H1 (cell line): Measurements from ENCODE around the gene TERB1. TPM values are rescaled to one million over a fixed set of nuclear protein-coding genes. Genes with fewer than 3 reads are reported as not detected.
"Not testable (repeated sequence)": the region's sequence is repeated elsewhere in the genome, so short reads cannot be mapped to it uniquely, and the experiment has no call there.

ENCODE experiments used
- CTCF ChIA-PET: fragments of 300-600 bp; sonication (Branson Sonifier 250); formaldehyde crosslinking; loops from one replicate; lab custom pipeline; 2021; ENCODE audit not compliant: partially characterized antibody; lab: Charles Lee
- POLR2A ChIA-PET: fragments of 300-600 bp; sonication (Branson Sonifier 250); formaldehyde crosslinking; loops from one replicate; lab custom pipeline; 2021; ENCODE audit warnings: inconsistent platforms; ENCODE audit not compliant: partially characterized antibody; lab: Charles Lee
- DNase-seq, 2 experiments: peaks; one replicate each; pipeline versions ENCODE4 v3.0.0 to v3.0.0-alpha.2; 2010 to 2022; ENCODE audit warnings: low spot score in 2 of 2, low read depth in 1 of 2, mixed read lengths in 1 of 2
- FAIRE-seq: peaks from 2 replicates; lab custom pipeline; 2011; peaks lifted over from hg19 to GRCh38; lab: Jason Lieb, UNC
- H2AFZ ChIP-seq: 2 replicates; pipeline ENCODE4 v1.8.1; 2012; ENCODE audit warnings: low read length, inconsistent platforms
- H2AK5ac ChIP-seq: 2 replicates; pipeline ENCODE4 v1.6.1; 2013; ENCODE audit warnings: low read depth, low read length
- H2BK120ac ChIP-seq: replicated peaks from 2 replicates; pipeline ENCODE3; 2013; ENCODE audit warnings: low read depth, low read length, inconsistent platforms
- H2BK12ac ChIP-seq: 2 replicates; pipeline ENCODE4 v1.6.1; 2013; ENCODE audit warnings: low read depth, low read length
- H2BK15ac ChIP-seq: 2 replicates; pipeline ENCODE4 v1.6.1; 2013; ENCODE audit warnings: low read length
- H2BK20ac ChIP-seq: 2 replicates; pipeline ENCODE4 v1.6.1; 2013; ENCODE audit warnings: low read length
- H2BK5ac ChIP-seq: 2 replicates; pipeline ENCODE4 v1.6.1; 2013; ENCODE audit warnings: low read depth, low read length
- H3K14ac ChIP-seq: 2 replicates; pipeline ENCODE4 v1.6.1; 2013; ENCODE audit warnings: inconsistent platforms; ENCODE audit not compliant: insufficient read length
- H3K18ac ChIP-seq: 2 replicates; pipeline ENCODE4 v1.6.1; 2013; ENCODE audit warnings: low read length; ENCODE audit errors: extremely low read depth
- H3K23ac ChIP-seq: 2 replicates; pipeline ENCODE4 v1.6.1; 2013; ENCODE audit warnings: inconsistent platforms; ENCODE audit not compliant: insufficient read length
- H3K23me2 ChIP-seq: 2 replicates; pipeline ENCODE4 v1.6.1; 2013; ENCODE audit warnings: low read depth, low read length
- H3K27ac ChIP-seq: 2 replicates; pipeline ENCODE4 v1.6.1; 2011; ENCODE audit warnings: low read depth, low read length, inconsistent platforms
- H3K27me3 ChIP-seq, 4 experiments: replicated peaks in 1 of 4; 1 replicate in 1 of 4; 2 replicates in 3 of 4; pipeline versions ENCODE4 v1.6.1 to v1.8.1; 2011 to 2013; ENCODE audit warnings: low read length in 3 of 4, mild to moderate bottlenecking in 3 of 4, inconsistent platforms in 2 of 4, mixed read lengths in 2 of 4, moderate library complexity in 1 of 4; ENCODE audit not compliant: control insufficient read depth in 3 of 4, insufficient read depth in 3 of 4; ENCODE audit errors: extremely low read depth in 1 of 4
- H3K36me3 ChIP-seq, 4 experiments: 2 replicates each; pipeline versions ENCODE4 v1.6.1 to v1.8.1; 2011 to 2013; ENCODE audit warnings: mild to moderate bottlenecking in 4 of 4, low read length in 3 of 4, moderate library complexity in 2 of 4, control low read depth in 1 of 4, inconsistent platforms in 1 of 4; ENCODE audit not compliant: insufficient read depth in 4 of 4, control insufficient read depth in 2 of 4
- H3K4ac ChIP-seq: replicated peaks from 2 replicates; pipeline ENCODE3; 2013; ENCODE audit warnings: low read length, low read depth, mixed read lengths, inconsistent platforms; ENCODE audit not compliant: insufficient read length
- H3K4me1 ChIP-seq, 4 experiments: replicated peaks in 1 of 4; 1 replicate in 1 of 4; 2 replicates in 3 of 4; pipeline versions ENCODE4 v1.6.1 to v1.8.1; 2011 to 2013; ENCODE audit warnings: low read length in 3 of 4, inconsistent platforms in 2 of 4, mixed read lengths in 1 of 4; ENCODE audit not compliant: insufficient read depth in 4 of 4, control insufficient read depth in 3 of 4
- H3K4me2 ChIP-seq, 2 experiments: 2 replicates each; pipeline versions ENCODE4 v1.6.1 to v1.8.1; 2011 to 2013; ENCODE audit warnings: low read depth in 2 of 2, low read length in 2 of 2, control low read depth in 1 of 2, inconsistent platforms in 1 of 2, mild to moderate bottlenecking in 1 of 2; ENCODE audit not compliant: insufficient read depth in 1 of 2
- H3K4me3 ChIP-seq, 4 experiments: fragments of 200-600, 300-600 bp in 1 of 4; sonication (generic), shearing (Covaris generic), sonication (Bioruptor Twin) in 1 of 4; 2 replicates each; pipeline versions ENCODE4 v1.5.1 to v1.8.1; 2011 to 2016; ENCODE audit warnings: low read length in 4 of 4, low read depth in 3 of 4, control low read depth in 2 of 4, inconsistent platforms in 2 of 4, mild to moderate bottlenecking in 2 of 4, mixed read lengths in 1 of 4, moderate library complexity in 1 of 4; ENCODE audit not compliant: insufficient read depth in 2 of 4; ENCODE audit errors: extremely low read depth in 1 of 4
- H3K56ac ChIP-seq: replicated peaks from 2 replicates; pipeline ENCODE3; 2013; ENCODE audit warnings: low read depth, mild to moderate bottlenecking, mixed read lengths, low read length, inconsistent platforms; ENCODE audit not compliant: insufficient read length
- H3K79me1 ChIP-seq: 2 replicates; pipeline ENCODE4 v1.6.1; 2013; ENCODE audit warnings: low read depth, low read length, control low read depth
- H3K79me2 ChIP-seq, 2 experiments: 2 replicates each; pipeline versions ENCODE4 v1.6.1 to v1.8.1; 2012 to 2013; ENCODE audit warnings: low read length in 2 of 2, mild to moderate bottlenecking in 2 of 2, inconsistent platforms in 1 of 2; ENCODE audit not compliant: insufficient read depth in 2 of 2, control insufficient read depth in 1 of 2
- H3K9ac ChIP-seq, 4 experiments: replicated peaks in 1 of 4; 1 replicate in 1 of 4; 2 replicates in 3 of 4; pipeline versions ENCODE4 v1.6.1 to v1.8.1; 2011 to 2013; ENCODE audit warnings: low read depth in 3 of 4, low read length in 3 of 4, control low read depth in 2 of 4, mild to moderate bottlenecking in 2 of 4, moderate library complexity in 2 of 4, inconsistent platforms in 1 of 4; ENCODE audit errors: extremely low read depth in 1 of 4
- H3K9me3 ChIP-seq, 2 experiments: 2 replicates each; pipeline versions ENCODE4 v1.6.1 to v1.8.1; 2012 to 2013; ENCODE audit warnings: mild to moderate bottlenecking in 2 of 2, moderate library complexity in 2 of 2, control low read depth in 1 of 2, inconsistent platforms in 1 of 2, low read depth in 1 of 2, low read length in 1 of 2, mixed read lengths in 1 of 2; ENCODE audit not compliant: insufficient read depth in 2 of 2
- H4K20me1 ChIP-seq, 2 experiments: replicated peaks in 1 of 2; 2 replicates each; pipeline versions ENCODE3 to v1.8.1; 2011 to 2013; ENCODE audit warnings: inconsistent platforms in 2 of 2, low read length in 2 of 2, mild to moderate bottlenecking in 1 of 2; ENCODE audit not compliant: insufficient read depth in 2 of 2, control insufficient read depth in 1 of 2
- H4K5ac ChIP-seq: 2 replicates; pipeline ENCODE4 v1.6.1; 2013; ENCODE audit warnings: low read length, low read depth, mixed read lengths, inconsistent platforms; ENCODE audit not compliant: insufficient read length
- H4K8ac ChIP-seq: 2 replicates; pipeline ENCODE4 v1.8.0; 2013; ENCODE audit warnings: mild to moderate bottlenecking, moderate library complexity, low read length, inconsistent platforms; ENCODE audit not compliant: insufficient read depth; ENCODE audit errors: extremely low read depth
- H4K91ac ChIP-seq: replicated peaks from 2 replicates; pipeline ENCODE3; 2013; ENCODE audit warnings: low read length, mixed read lengths, inconsistent platforms; ENCODE audit not compliant: insufficient read length
- WGBS, 2 experiments: shearing (Covaris generic) in 1 of 2; methylation state at CpG; one replicate each; pipeline versions ENCODE4 v1.1.6 to v1.1.7; 2013 to 2015; ENCODE audit warnings: low lambda C conversion rate in 2 of 2, mixed read lengths in 2 of 2, inconsistent platforms in 1 of 2, low coverage in 1 of 2, missing lambda C conversion rate in 1 of 2; ENCODE audit not compliant: insufficient replicate concordance in 2 of 2, insufficient coverage in 1 of 2, insufficient read length in 1 of 2; ENCODE audit errors: extremely low coverage in 1 of 2, missing lambda C conversion rate in 1 of 2; 5-methylcytosine and 5-hydroxymethylcytosine counted together
- polyA plus RNA-seq, 7 experiments: library from polyadenylated mRNA; depleted of rRNA in 3 of 7; stranded (reverse) in 5 of 7; unstranded in 2 of 7; fragments of >200 nt in 5 of 7; fragments of 200-250 nt in 2 of 7; gene quantifications; 1 replicate in 5 of 7; 2 replicates in 1 of 7; 4 replicates in 1 of 7; pipeline versions ENCODE4 v1.2.1 to v1.2.3, GENCODE V29; 2011 to 2013; ENCODE audit warnings: missing spikeins in 2 of 7, mixed read lengths in 2 of 7
- total RNA-seq: library from RNA; stranded (reverse); fragmentation: NEBNext Ultra II Directional; extraction: Animal tissue kit (Norgen Biotek cat#: 25700); gene quantifications from 2 replicates; pipeline ENCODE4 v1.2.1, GENCODE V29; 2021

The TERB1 gene
- total and polyA plus RNA-seq, 2 of the 8 experiments (the other 6 are each of a cell fraction or from before 2014, with no cell fraction given) = not detected

DNA sequence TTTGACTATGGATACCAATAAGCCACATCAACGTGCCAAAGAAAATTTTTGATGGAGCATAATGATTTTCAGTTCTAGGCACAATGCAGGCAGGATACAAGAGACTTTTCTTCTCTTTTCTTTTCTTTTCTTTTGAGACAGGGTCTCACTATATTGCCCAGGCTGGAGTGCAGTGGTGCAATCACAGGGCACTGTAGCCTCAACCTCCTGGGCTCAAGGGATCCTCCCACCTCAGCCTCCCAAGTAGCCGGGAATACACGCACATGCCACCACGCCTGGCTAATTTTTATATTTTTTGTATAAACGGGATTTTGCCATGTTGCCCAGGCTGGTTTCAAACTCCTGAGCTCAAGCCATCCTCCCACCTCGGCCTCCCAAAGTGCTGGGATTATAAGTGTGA is 7.4 kb downstream of the TERB1 start:
- H4K5ac ChIP-seq, H2BK15ac ChIP-seq, H3K56ac ChIP-seq, H3K27me3 ChIP-seq, DNase-seq, CTCF ChIA-PET, H3K4ac ChIP-seq, H3K9me3 ChIP-seq, H2BK12ac ChIP-seq, H3K36me3 ChIP-seq, H4K20me1 ChIP-seq, H4K8ac ChIP-seq, H3K4me2 ChIP-seq, H2BK20ac ChIP-seq, H3K23ac ChIP-seq, H3K4me3 ChIP-seq, H3K79me1 ChIP-seq, H3K9ac ChIP-seq, H3K4me1 ChIP-seq, H2BK120ac ChIP-seq, H3K18ac ChIP-seq, H3K14ac ChIP-seq, FAIRE-seq, H3K79me2 ChIP-seq, H3K23me2 ChIP-seq, H2AFZ ChIP-seq, H3K27ac ChIP-seq, H4K91ac ChIP-seq, H2AK5ac ChIP-seq, H2BK5ac ChIP-seq: not testable (repeated sequence)
- POLR2A ChIA-PET = interaction anchor here (1.4 kb wide), 1 partner anchor 42 kb away, joined by 3 read pairs; no protein-coding TSS in a partner anchor
- 86% methylated on average over 6 of the region's 6 CpGs; no CpG with 5 or more reads in 1 of the 2 experiments for WGBS, 2 experiments
